Activated CD4-positive, alpha-beta T cell treated with anti-CD3 and anti-CD28 coated beads, Interleukin-2, amount 50 U/mL, for 48 hours (primary cell): ENCODE data around the gene RBKS.
A peak's percentile ranks its signal among the peaks of the same experiment; 100 is the strongest.
"Not testable (repeated sequence)": the region's sequence is repeated elsewhere in the genome, so short reads cannot be mapped to it uniquely, and the experiment has no call there.

ENCODE experiments used
- DNase-seq, 2 experiments: peaks; one replicate each; pipeline ENCODE4 v3.0.0-alpha.2; 2020

Gene RBKS

DNA sequence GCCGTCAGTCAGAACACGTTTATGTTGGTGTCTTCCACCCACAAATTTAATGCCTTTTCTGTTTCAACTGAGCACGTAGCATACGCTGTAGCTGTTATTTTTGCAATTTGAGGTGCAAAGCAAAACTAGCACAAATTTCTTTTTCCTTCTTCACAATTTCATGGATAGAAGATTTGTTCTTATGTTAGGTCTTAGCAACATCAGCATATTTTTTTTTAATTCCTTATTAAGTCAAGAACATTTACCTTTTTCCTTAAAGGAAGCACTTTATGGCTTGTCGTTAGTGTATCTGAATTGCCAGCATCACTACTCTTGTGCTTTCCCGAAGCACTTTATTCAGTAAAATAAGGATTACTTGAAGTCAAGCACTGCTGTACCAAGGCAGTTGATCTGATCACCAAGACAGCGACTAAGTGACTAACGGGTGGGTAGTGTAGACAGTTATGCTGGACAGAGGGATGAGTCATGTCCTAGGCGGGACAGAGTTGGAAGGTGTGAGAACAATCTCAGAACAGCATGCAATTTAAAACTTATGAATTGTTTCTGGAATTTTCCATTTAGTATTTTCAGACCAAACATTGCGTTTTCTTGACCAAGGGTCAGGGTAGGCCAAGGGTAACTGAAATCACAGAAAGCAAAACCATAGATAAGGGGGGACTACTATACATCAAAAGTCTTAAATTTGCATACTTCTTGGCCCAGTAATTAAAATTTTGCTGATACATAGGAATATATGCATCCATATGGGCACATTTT is 13.6 kb upstream of the RBKS start:
- DNase-seq = no peak

DNA sequence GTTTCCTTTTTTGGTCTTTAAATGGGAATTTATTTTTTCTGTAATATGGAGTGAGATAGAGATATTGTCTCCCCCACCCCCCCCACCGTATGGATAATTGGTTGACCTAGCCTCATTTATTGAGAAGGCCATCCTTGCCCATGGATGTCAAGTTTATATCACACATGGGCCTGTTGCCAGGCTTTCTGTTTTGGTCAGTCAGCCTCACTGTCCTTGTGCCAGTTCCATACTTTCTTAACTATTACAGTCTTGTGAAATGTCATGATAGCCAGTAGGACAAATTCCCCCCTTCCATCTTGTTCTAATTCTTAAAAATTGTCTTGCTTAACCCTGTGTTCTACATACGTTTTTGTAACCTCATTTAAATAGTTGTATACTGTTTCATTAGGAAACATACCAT is 12.8 kb upstream of the RBKS start:
- no peak for DNase-seq

DNA sequence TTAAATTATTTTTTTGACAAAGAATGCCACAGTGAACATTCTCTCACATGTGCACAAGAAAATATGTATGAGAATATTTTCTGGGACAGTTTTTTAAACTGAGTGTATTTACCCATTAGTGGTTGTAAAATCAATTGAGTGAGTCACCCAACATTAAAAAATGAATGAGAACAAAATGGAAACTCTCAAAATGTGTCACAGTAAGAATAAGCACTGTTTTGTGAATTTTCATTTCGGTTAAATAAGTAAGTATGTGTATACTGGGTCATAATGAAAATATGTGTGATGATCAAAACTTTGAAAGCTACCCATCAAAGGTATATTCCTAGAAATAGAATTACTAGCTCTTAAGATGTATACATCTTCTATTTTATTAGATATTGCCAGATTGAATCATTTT is 11.9 kb upstream of the RBKS start:
- no peak for DNase-seq

DNA sequence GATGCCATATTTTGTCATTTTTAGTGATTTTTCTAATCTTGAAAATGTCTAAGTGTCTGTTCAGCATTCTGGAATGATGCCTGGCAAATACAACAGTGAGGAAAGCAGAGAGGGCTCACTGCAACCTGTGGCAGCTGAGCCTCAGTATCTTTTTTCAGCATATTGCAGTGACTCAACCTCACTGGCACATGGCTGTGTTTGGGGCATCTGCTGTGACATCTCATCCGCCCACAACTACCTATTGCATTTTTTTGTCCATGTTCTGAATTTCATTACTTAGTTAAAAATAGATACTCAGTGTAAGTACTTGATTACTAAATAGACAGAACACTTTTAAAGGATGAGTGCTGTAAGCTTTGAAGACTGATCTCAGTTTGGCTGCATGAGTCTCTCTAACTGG is 11.0 kb upstream of the RBKS start:
- DNase-seq = peak; percentile 25 to 41

DNA sequence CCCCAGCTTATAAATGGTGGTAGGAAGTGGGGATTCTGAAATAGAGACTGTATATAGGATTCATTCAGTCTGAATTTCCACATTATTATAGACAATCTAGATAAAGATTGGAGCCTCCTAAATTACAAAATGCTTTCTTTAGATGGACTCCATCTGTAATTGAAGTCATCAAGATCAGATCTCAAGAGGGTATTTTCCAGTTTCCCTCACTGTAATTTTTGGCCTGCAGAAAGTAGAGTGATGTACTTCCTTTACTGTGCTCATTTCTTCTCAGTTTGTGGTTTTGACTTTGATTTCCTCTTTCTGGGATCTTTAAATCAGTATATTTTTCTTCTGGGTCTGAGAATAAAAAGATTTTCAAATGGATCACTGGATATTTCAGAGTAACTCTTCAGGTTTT is 7.5 kb upstream of the RBKS start:
- no peak for DNase-seq

DNA sequence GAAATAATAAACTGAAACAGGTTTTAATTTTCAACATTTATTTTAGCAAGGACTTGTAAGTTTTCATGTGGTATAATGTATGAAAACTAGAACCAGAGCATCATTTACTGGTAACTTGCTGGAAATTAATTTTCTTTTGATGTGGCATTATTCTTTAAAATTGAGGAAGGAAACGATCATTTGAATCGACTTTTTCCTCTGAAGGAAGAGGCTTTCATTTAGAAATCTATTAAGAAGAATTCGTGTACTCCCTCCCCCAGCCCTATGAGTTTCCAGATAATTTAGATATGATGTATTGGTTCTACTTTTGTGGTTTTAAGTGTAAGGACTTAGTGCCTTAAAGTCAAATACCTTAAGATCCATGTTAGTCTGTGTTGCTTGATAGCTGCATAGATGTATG is 2.8 kb upstream of the RBKS start:
- no peak for DNase-seq

DNA sequence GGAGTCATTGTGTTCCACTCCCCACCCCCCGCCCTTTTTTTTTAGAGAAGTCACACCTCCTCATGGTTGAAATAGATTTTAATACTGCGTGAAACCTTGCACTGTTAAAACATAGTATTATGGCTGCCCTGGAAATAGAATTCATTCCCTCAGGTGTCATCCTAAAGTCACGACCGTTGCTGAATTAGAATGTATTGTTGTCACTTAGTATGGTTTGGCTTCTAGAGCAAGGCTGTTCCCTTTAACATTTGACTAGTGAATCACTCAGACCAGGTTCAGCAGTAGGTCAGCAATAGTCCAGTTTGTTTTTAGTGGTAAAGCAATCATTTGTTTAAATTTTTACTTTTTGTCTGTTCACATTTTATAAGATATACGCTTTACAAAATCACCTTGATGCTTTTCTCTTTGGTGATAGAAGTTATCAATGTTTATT is 1.5 kb upstream of the RBKS start:
- DNase-seq = no peak

DNA sequence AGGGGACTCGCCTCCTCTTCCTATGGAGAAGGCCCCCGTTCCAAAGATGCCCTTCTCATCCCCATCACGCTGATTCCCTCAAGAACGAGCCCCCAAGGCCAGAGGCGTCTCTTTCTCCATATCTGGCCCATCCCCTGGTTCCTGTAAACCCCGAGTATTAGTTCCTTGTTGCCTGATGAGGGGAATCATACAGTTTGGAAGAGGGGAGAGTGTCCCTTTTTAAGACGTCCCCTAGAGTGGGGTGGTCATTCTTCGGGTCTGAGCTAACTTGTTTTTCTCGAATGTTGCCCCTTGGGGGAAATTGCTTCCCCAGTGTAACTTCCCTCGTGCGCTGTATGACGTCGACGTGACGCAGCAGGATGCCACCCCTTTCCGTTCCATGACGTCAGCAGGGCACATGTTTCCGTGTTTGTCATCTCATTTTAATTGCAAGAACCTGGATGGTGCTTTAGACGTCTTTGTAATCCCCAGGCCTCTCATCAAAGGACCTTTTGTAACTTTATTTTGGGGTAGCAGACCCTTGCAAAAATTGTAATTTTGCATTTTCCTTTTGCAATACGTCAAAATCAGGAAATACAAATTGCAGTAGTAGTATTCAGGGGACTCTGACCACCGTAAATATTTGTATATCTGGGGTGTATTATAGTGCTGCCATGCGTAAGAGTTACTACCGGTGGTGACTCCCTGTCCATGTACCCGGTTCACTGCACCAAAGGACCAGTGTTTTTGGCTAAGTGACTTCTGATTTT is 911 bp upstream of the RBKS start:
- peak; percentile 84 to 86 for DNase-seq

DNA sequence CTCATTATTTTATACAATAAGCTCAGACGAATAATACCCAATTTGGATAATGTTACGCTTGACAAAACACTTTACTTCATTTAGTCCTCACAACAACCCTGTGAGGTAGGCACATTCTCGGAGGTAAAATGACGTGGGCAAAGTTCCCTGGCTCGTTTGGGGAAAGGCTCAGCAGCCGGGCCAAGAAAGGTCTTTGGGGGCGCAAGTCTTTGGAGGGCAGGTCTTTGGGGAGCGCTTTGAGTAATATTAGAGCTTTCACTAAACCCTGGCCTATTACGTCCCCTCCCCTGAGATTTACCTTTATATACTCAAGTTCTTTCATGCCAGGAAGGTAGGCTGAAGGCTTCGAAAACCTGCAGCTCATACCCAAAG is 427 bp downstream of the RBKS start:
- DNase-seq = no peak

DNA sequence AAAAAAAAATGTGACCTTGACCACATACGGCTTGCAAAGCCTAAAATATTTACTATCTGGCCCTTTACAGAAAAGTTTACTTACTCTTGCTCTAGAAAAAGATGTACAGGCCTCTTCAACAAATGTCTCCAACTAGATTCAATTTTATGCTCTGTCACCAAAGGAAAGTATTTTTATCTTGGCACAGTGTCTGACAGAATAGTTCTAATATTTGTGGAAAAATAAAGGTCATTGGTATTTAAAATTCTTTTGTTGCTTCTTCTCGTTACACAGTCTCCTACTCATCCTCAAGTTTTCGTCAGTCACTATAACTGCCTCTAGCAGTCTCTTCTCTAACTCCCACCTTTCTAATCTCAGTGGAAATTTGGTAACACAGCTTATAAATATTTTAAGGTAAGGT is 1.4 kb downstream of the RBKS start:
- DNase-seq = no peak

DNA sequence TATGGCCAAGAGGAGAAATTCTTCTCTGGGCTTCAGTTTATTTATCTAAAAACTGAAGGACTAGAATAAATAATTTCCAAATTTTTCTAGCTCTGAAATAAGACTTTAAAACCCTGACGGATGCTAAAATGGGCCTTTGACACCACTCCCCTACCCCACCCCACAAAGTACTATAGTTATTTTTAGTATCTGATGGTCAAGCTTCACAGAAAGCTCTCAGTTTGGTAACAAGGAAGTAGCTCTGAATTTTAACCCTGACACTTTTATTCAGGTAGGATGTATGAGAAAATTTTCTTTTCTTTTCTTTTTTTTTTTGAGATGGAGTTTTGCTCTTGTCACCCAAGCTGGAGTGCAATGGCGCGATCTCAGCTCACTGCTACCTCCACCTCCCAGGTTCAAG is 2.4 kb downstream of the RBKS start:
- DNase-seq = no peak

DNA sequence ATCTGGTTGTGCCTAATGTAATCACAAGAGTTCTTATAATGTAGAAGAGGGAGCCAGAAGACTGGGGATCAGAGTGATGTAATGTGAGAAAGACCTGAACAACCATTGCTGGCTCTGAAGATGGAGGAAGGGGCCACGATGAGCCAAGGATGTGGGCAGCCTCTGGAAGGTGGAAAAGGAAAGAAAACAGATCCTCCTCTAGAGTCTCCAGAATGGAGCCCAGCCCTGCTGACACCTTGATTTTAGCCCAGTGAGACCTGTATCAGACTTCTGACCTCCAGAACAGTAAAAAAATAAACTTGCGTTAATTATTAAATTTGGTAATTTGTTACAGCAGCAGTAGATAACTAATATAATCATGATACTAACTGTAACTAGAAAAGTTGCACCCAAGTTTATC is 3.1 kb downstream of the RBKS start:
- DNase-seq = no peak

DNA sequence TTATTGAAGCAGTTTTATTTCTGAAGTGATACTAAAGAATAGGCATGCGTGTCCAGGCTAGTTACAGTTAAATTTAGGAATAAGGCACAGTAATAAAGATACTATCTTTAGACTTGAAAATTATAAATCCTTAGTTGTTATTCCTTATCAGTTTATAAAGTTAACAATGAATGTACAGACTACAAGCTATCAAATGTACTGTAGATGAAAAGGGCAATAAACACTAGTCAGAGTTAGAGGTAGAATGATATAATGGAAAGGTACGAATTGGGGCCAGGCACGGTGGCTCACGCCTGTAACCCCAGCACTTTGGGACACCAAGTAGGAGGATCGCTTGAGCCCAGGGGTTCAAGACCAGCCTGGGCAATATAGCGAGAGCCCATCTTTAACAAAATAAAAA is 3.9 kb downstream of the RBKS start:
- DNase-seq = no peak

DNA sequence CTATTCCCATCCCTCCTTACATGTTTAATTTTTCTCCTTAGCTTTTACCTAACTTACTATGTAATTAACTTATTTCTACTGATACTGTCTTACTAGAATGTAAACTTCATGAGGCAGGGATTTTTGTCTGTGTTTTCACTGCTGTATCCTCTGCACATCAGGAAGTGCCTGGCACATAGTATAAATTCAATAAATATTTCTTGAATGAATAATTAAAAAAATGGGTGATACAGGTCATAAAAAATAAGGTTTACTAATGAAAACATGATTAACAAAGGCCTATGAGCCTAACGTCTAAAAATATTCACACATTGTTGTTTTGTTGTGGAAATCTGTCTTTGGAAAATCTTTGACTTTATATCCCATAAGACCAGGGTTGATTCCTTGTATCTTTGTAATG is 4.5 kb downstream of the RBKS start:
- DNase-seq = no peak

DNA sequence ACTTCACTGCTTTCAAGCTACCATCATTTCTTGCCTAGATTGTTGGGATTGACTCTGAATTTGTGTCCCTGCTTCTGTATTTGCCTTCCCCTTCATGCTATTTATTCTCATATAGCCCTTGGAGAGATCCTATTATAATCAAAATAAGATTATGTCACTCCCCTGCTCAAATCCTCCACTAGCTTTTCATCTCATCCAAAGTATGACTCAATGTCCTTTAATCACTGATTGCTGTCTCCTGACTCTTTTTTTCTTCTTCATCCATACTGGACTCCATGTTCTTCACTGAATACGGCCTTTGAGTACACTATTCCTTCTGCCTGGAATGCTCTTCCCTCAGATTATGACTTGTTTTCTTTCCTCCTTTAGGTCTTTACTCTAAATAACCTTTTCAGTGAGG is 5.0 kb downstream of the RBKS start:
- DNase-seq = no peak

DNA sequence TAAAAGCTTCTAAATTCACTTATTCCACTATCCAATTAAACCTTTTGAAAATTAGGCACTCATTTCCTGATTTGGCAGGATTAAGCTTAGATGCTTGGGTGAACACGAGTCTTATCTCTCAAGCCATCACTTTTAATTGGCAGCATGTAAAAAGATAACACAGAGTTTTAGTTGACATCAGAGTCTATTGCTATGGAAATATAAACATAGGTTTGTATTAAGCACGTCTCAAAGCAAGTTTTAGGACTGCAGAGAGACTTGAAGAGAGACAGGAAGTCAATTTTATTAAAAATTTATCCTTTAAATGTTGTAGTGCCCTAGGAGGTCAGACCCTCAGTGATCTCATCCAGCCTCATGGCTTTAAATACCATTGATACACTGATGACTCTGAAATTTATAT is 5.6 kb downstream of the RBKS start:
- DNase-seq = no peak

DNA sequence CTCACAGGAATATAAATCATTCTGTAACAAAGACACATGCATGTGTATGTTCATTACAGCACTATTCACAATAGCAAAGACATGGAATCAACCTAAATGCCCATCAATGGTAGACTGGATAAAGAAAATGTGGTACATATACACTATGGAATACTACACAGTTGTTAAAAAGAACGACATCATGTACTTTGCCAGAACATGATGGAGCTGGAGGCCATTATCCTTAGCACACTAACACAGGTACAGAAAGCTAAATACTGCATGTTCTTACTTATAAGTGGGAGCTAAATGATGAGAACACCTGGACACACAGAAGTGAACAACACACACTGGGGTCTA is 7.6 kb downstream of the RBKS start:
- DNase-seq = not testable (repeated sequence)

DNA sequence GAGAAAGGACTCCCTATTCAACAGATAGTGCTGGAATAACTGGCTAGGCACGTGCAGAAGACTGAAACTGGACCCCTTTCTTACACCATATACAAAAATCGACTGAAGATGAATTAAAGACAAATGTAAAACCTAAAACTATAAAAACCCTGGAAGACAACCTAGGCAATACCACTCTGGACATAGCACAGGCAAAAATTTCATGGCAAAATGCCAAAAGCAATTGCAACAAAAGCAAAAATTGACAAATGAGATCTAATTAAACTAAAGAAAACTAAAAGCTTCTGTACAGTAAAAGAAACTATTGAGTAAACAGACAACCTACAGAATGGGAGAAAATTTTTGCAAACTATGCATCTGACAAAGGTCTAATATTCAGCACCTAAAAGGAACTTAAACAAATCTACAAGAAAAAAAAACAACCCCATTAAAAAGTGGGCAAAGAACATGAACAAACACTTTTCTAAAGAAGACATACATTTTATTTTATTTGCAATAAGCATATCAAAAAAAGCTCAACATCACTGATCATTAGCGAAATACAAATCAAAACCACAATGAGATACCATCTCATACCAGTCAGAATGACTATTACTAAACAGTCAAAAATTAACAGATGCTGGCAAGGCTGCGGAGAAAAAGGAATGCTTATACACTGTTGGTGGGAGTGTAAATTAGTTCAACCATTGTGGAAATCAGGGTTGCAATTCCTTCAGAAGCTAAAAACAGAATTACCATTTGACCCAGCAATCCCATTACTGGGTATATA is 8.2 kb downstream of the RBKS start:
- DNase-seq = not testable (repeated sequence)

DNA sequence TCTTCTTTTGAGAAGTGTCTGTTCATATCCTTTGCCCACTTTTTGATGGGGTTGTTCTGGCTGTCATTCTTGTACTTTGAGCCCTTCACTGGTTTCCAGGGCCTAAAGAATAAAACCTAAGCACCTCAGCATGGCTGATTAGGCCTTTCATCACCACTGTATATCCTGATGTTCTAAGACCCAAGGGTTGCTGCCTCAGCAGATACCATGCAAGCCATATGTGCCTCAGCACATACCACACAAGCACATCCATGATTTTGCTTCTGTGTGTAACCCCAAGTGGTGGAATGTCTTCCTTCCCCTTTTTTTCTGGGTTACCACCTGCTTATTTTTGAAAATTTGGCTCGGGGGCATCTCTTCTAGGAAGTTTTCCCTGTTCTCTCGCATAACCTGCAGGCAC is 11.4 kb downstream of the RBKS start:
- DNase-seq = no peak

DNA sequence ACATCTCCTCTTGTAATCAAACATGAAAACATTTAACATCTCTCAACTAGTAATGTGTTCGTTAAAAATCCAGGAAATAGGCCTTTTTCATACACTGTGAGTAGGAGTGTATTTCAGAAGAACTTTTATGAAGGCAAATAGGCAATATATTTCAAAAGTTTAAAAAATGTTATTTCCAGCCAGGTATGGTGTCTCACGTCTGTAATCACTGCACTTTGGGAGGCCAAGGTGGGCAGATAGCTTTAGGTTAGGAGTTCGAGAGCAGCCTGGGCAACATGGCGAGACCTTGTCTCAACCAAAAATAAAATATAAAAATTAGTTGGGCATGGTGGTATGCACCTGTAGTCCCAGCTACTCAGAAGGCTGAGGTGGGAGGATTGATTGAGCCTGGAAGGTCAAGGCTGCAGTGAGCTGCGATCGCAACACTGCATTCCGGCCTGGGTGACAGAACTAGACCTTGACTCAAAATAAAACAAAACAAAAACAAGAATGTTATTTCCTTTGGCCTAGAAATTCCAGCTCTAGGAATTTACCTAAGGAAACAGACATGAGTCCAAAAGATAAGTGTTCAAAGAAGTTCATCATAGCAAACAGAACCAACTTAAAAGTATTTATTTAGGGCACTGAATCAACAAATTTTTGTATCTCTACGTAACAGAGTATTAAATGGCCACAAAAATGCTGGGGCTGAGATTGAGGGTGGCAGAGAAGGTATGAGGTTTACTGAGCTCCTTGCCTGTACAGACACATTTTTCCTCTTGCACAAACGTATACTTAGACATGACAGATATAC is 14.9 kb downstream of the RBKS start:
- DNase-seq = no peak

DNA sequence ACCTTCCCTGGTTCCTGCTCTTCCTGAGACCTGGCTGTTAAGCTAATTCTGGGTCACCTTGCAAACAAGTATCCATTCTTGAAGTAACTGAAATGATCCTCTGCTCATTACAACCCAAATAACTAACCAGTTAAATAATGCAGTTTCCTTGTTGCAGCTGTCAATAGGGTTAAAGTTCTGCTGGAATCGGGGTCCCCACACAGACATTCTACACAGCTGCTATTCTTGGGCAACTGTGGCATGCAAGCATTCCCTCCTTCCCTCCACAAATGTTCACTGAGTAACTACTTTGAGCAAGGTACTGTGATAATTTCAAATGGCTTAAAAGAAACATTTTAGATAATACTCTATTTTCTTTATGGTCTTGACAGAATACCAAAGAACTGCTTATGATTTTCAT is 17.1 kb downstream of the RBKS start:
- no peak for DNase-seq

DNA sequence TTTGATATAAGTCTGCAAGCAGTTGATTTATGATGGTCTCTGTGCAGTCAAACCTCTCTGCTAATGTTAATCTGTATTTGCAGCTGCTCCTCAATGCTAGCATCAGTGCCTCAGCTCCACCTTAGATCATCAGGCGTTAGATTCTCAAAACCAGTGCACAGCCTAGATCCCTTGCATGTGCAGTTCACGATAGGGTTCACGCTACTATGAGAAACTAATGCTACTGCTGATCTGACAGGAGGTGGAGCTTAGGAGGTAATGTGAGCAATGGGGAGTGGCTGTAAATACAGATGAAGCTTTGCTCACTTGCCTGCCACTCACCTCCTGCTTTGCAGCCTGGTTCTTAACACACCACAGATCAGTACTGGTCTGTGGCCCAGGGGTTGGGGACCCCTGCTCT is 18.4 kb downstream of the RBKS start:
- no peak for DNase-seq

DNA sequence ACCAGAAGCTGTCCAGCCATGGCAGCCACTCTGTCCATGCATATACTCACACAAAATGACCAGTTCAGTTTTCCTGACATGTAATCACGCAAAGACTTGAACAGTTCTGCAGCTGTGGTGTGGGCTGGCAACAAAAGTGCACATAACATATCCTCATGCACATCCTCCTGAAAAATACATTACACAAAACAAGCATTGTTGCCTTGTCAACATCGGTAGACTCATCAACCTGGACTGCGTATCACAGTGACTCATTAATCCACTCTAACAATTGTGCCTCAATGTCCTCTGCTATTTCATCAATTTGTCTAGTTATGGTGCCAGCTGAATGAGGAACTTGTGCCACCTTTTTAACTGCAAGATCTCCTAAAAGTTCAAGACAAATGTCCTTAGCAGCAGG is 19.5 kb downstream of the RBKS start:
- DNase-seq = no peak
